Measurements from ENCODE around the gene ACTL6B. TPM values are rescaled to one million over a fixed set of nuclear protein-coding genes. Genes with fewer than 3 reads are reported as not detected.

The ACTL6B gene
- total RNA-seq, 1 donor from 2014 or later: not detected

DNA sequence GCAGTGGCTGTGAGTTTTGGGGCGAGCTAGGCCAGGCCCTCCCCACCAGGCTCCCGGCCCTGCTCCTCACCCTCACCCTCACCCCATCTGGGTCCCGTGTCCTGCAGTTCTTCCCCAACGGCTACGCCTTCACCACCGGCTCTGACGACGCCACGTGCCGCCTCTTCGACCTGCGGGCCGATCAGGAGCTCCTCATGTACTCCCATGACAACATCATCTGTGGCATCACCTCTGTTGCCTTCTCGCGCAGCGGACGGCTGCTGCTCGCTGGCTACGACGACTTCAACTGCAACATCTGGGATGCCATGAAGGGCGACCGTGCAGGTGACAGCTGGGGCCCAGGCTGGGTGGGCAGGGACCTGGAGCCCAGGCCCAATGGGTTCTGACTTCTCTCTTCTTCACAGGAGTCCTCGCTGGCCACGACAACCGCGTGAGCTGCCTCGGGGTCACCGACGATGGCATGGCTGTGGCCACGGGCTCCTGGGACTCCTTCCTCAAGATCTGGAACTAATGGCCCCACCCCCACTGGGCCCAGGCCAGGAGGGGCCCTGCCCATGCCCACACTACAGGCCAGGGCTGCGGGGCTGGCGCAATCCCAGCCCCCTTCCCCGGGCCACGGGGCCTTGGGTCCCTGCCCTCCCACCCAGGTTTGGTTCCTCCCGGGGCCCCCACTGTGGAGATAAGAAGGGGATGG, 22.2 kb upstream of the ACTL6B start:
- no peak for DNase-seq (ENCODE audit: low spot score)
- H3K4me2 ChIP-seq: no peak overlapping the region
- H3K4me1 Mint-ChIP-seq: peaks cover 8% of the 10 kb centered on the region
- peak overlapping the region; percentile 83 for H3K27ac ChIP-seq
- H3K36me3 Mint-ChIP-seq: peaks cover 9% of the 10 kb centered on the region
- no peaks in the 10 kb centered on the region for H3K4me1 ChIP-seq
- H3K27me3 Mint-ChIP-seq (ENCODE audit: insufficient read depth, low read depth): peaks cover 3% of the 10 kb centered on the region
- H3K9me3 Mint-ChIP-seq: no peaks in the 10 kb centered on the region
- no peaks in the 10 kb centered on the region for H3K9me3 ChIP-seq (ENCODE audit: low read depth)
- H3F3A ChIP-seq (ENCODE audit: low read depth): peaks cover 53% of the 10 kb centered on the region
- no peak overlapping the region for H3K9ac ChIP-seq
- peaks cover 81% of the 10 kb centered on the region for H4K20me1 ChIP-seq (ENCODE audit: low read depth)
- H3K4me3 ChIP-seq: no peak overlapping the region
- H2AFZ ChIP-seq (replicated peaks): no peak overlapping the region
- peak overlapping the region; percentile 79 for H3K4me3 Mint-ChIP-seq
- TF ChIP-seq EZH2phosphoT487 (IDR thresholded peaks at IDR 0.05) (no peak), EZH2 (IDR thresholded peaks at IDR 0.05) (no peak)
- TF ChIP-seq, protein P1, sequence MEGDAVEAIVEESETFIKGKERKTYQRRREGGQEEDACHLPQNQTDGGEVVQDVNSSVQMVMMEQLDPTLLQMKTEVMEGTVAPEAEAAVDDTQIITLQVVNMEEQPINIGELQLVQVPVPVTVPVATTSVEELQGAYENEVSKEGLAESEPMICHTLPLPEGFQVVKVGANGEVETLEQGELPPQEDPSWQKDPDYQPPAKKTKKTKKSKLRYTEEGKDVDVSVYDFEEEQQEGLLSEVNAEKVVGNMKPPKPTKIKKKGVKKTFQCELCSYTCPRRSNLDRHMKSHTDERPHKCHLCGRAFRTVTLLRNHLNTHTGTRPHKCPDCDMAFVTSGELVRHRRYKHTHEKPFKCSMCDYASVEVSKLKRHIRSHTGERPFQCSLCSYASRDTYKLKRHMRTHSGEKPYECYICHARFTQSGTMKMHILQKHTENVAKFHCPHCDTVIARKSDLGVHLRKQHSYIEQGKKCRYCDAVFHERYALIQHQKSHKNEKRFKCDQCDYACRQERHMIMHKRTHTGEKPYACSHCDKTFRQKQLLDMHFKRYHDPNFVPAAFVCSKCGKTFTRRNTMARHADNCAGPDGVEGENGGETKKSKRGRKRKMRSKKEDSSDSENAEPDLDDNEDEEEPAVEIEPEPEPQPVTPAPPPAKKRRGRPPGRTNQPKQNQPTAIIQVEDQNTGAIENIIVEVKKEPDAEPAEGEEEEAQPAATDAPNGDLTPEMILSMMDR (IDR thresholded peaks at IDR 0.05): no peak
- peaks cover 19% of the 10 kb centered on the region for H3K79me2 ChIP-seq (ENCODE audit: low read depth)
- peak overlapping the region; percentile 88 for H3K27ac Mint-ChIP-seq
- H3K36me3 ChIP-seq: no peaks in the 10 kb centered on the region
- H3K27me3 ChIP-seq: no peaks in the 10 kb centered on the region

DNA sequence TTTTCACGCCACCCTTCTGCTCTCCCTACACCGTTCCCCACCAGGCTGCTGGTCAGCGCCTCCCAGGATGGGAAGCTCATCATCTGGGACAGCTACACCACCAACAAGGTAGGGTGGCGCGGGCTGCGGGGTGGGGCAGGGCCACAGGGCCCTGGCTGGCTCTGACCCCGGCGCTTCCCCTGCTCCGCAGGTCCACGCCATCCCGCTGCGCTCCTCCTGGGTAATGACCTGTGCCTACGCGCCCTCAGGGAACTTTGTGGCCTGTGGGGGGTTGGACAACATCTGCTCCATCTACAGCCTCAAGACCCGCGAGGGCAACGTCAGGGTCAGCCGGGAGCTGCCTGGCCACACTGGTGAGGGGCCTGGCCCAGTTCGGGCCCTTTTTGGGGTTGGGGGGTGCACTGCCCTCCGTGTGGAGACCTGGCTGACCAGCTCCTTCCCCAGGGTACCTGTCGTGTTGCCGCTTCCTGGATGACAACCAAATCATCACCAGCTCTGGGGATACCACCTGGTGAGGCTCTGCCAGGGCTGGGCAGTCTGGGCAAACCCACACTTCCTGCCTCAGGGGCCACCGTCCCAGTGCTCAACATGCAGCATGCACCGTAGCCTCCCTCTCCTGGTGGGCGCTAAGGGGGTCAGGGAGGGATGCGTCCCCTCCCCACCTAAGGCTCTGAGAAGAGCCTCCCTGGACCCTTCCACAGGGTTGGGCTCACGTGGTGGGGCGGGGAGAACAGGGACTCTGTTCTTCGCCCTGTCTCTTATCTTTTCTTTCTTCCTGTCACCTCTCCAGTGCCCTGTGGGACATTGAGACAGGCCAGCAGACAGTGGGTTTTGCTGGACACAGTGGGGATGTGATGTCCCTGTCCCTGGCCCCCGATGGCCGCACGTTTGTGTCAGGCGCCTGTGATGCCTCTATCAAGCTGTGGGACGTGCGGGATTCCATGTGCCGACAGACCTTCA, 21.3 kb upstream of the ACTL6B start:
- Histone ChIP-seq H4K20me1 (ENCODE audit: low read depth) (peaks cover 74% of the 10 kb centered on the region), H3K79me2 (ENCODE audit: low read depth) (peaks cover 19% of the 10 kb centered on the region), H3K4me1 (no peaks in the 10 kb centered on the region), H3K9ac (no peak overlapping the region), H2AFZ (replicated peaks) (no peak overlapping the region), H3K27ac (no peak overlapping the region), H3K36me3 (no peaks in the 10 kb centered on the region), H3K4me3 (no peak overlapping the region), H3K4me2 (no peak overlapping the region), H3K9me3 (ENCODE audit: low read depth) (no peaks in the 10 kb centered on the region), H3F3A (ENCODE audit: low read depth) (peaks cover 53% of the 10 kb centered on the region), H3K27me3 (peaks cover 5% of the 10 kb centered on the region)
- Mint-ChIP-seq H3K4me3 (peak overlapping the region; percentile 88), H3K36me3 (peaks cover 6% of the 10 kb centered on the region), H3K27ac (peak overlapping the region; percentile 93), H3K9me3 (no peaks in the 10 kb centered on the region), H3K27me3 (ENCODE audit: insufficient read depth, low read depth) (peaks cover 5% of the 10 kb centered on the region), H3K4me1 (peaks cover 8% of the 10 kb centered on the region)
- DNase-seq (ENCODE audit: low spot score): no peak
- TF ChIP-seq, protein P1 (IDR thresholded peaks at IDR 0.05): no peak
- TF ChIP-seq EZH2 (IDR thresholded peaks at IDR 0.05) (no peak), EZH2phosphoT487 (IDR thresholded peaks at IDR 0.05) (no peak)

DNA sequence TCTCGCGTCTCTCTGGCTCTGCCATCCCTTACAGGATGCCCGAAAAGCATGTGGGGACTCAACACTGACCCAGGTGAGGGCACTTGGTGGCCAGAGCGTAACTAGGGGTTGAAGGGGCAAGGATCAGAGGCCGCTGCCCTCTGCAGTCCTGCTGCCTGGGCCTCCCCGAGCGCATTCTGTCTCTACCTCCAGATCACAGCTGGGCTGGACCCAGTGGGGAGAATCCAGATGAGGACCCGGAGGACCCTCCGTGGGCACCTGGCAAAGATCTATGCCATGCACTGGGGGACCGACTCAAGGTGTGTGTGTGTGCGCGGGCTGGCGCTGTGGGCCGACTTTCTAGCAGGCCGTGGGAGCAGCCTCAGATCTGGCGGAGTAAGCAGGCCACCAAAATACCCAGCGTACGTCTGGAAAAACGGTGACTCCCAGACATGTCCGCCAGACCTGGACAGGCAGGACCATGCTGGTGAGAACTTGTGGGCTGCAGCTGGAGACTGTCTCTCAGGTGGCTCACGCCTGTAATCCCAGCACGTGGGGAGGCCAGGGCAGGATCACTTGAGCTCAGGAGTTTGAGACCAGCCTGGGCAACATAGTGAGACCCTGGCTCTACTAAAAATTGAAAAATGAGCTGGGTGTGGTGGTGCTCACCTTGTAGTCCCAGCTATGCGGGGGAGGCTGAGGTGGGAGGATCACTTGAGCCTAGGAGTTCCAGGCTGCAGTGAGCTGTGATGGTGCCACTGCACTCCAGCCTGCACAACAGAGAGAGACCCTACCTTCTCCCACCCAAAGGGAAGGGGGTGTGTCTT, 20.5 kb upstream of the ACTL6B start:
- peaks cover 6% of the 10 kb centered on the region for H3K27me3 Mint-ChIP-seq (ENCODE audit: insufficient read depth, low read depth)
- DNase-seq (ENCODE audit: low spot score): no peak
- H3K9me3 Mint-ChIP-seq: no peaks in the 10 kb centered on the region
- H3K27me3 ChIP-seq: peaks cover 13% of the 10 kb centered on the region
- peaks cover 8% of the 10 kb centered on the region for H3K4me1 Mint-ChIP-seq
- peaks cover 6% of the 10 kb centered on the region for H3K36me3 Mint-ChIP-seq
- H3K9ac ChIP-seq: no peak overlapping the region
- no peak for TF ChIP-seq EZH2 (IDR thresholded peaks at IDR 0.05)
- no peak for TF ChIP-seq EZH2phosphoT487 (IDR thresholded peaks at IDR 0.05)
- TF ChIP-seq, protein P1 (IDR thresholded peaks at IDR 0.05): no peak
- peaks cover 19% of the 10 kb centered on the region for H3K79me2 ChIP-seq (ENCODE audit: low read depth)
- H3K9me3 ChIP-seq (ENCODE audit: low read depth): no peaks in the 10 kb centered on the region
- peaks cover 47% of the 10 kb centered on the region for H3F3A ChIP-seq (ENCODE audit: low read depth)
- H4K20me1 ChIP-seq (ENCODE audit: low read depth): peaks cover 68% of the 10 kb centered on the region
- no peaks in the 10 kb centered on the region for H3K36me3 ChIP-seq
- no peak overlapping the region for H3K27ac Mint-ChIP-seq
- H3K27ac ChIP-seq: no peak overlapping the region
- no peaks in the 10 kb centered on the region for H3K4me1 ChIP-seq
- peak overlapping the region; percentile 88 for H3K4me3 Mint-ChIP-seq
- no peak overlapping the region for H2AFZ ChIP-seq (replicated peaks)
- H3K4me2 ChIP-seq: peak overlapping the region; percentile 99
- H3K4me3 ChIP-seq: peak overlapping the region; percentile 100

Measured in neural progenitor cell (in vitro differentiated cells).